Thyroid gland (tissue), 4 donors: Measurements from ENCODE around the gene TRIOBP.

Experiments used
- CTCF ChIP-seq, 6 experiments: fragments of 200-600 bp in 3 of 6; fragments of 450-650 bp in 3 of 6; sonication (generic) in 3 of 6; IDR thresholded peaks; one replicate each; pipeline ENCODE4 v1.5.1; 2016 to 2019; ENCODE audit warnings: antibody characterized with exemption in 6 of 6, mild to moderate bottlenecking in 2 of 6, inconsistent platforms in 1 of 6, moderate library complexity in 1 of 6
- POLR2A ChIP-seq, 2 donors: fragments of 450-650 bp; IDR thresholded peaks; one replicate each; pipeline ENCODE4 v1.6.1; 2017; ENCODE audit warnings: antibody characterized with exemption in 2 of 2, mild to moderate bottlenecking in 2 of 2, moderate library complexity in 1 of 2

GRCh38 chr22:37775785-37776638 lies 79.2 kb downstream of the TRIOBP start:
- TF ChIP-seq CTCF (IDR thresholded peaks at IDR 0.05) (no peak), POLR2A (IDR thresholded peaks at IDR 0.05) (no peak)
